Caco-2 (cell line): ENCODE data around the gene PLCZ1. TPM values are rescaled to one million over a fixed set of nuclear protein-coding genes. Genes with fewer than 3 reads are reported as not detected.
A peak's percentile ranks its signal among the peaks of the same experiment; 100 is the strongest.

Experiments
- BruUV-seq: library from RNA; stranded (reverse); fragments of 400-500 nt; replicated peaks from 2 replicates; lab custom pipeline; 2021; lab: Mats Ljungman, UMichigan
- CTCF ChIA-PET: fragments of 300-600 bp; sonication (Branson Sonifier 250); formaldehyde crosslinking; loops from one replicate; lab custom pipeline; 2022; ENCODE audit warnings: antibody characterized with exemption; lab: Charles Lee
- POLR2A ChIA-PET: fragments of 300-600 bp; sonication (Branson Sonifier 250); formaldehyde crosslinking; loops from one replicate; lab custom pipeline; 2022; ENCODE audit warnings: antibody characterized with exemption; lab: Charles Lee
- DNase-seq, 2 experiments: peaks; one replicate each; pipeline versions ENCODE4 v3.0.0 to v3.0.0-alpha.2; 2020 to 2022
- H3K27me3 ChIP-seq: replicated peaks from 2 replicates; pipeline ENCODE4 v1.6.0; 2011; ENCODE audit warnings: low read length; ENCODE audit not compliant: control insufficient read depth, insufficient read depth
- H3K36me3 ChIP-seq: 2 replicates; pipeline ENCODE4 v1.5.1; 2011; ENCODE audit warnings: low read length; ENCODE audit not compliant: control insufficient read depth, insufficient read depth
- H3K4me1 ChIP-seq: fragments of 250-450 bp; sonication (Bioruptor Pico); 2 replicates; pipeline ENCODE4 v1.5.1; 2020; ENCODE audit warnings: mild to moderate bottlenecking
- H3K4me3 ChIP-seq: 2 replicates; pipeline ENCODE4 v1.5.1; 2011; ENCODE audit warnings: low read depth, mild to moderate bottlenecking, control low read depth, low read length
- H3K9me3 ChIP-seq: fragments of 250-450 bp; sonication (Bioruptor Pico); 2 replicates; pipeline ENCODE4 v1.5.1; 2020; ENCODE audit warnings: mild to moderate bottlenecking, moderate library complexity
- H3K27ac Mint-ChIP-seq: one replicate; pipeline ENCODE4 v1.8.0; 2022; ENCODE audit warnings: mixed read lengths; ENCODE audit not compliant: unreplicated experiment
- H3K27me3 Mint-ChIP-seq: one replicate; pipeline ENCODE4 v1.8.0; 2022; ENCODE audit warnings: mixed read lengths; ENCODE audit not compliant: insufficient read depth, unreplicated experiment
- H3K36me3 Mint-ChIP-seq: one replicate; pipeline ENCODE4 v1.8.0; 2022; ENCODE audit warnings: mild to moderate bottlenecking, mixed read lengths; ENCODE audit not compliant: insufficient read depth, unreplicated experiment
- H3K4me1 Mint-ChIP-seq: one replicate; pipeline ENCODE4 v1.8.0; 2022; ENCODE audit warnings: low read depth, mixed read lengths; ENCODE audit not compliant: unreplicated experiment
- H3K4me3 Mint-ChIP-seq: one replicate; pipeline ENCODE4 v1.8.0; 2022; ENCODE audit warnings: mild to moderate bottlenecking, moderate library complexity, mixed read lengths; ENCODE audit not compliant: unreplicated experiment
- H3K9me3 Mint-ChIP-seq: one replicate; pipeline ENCODE4 v1.8.0; 2022; ENCODE audit warnings: mixed read lengths; ENCODE audit not compliant: unreplicated experiment
- intact Hi-C: fragments of 100-400 bp; cut with micrococcal nuclease; formaldehyde crosslinking; loops from one replicate; pipeline ENCODE4 v1.10.0; 2022; ENCODE audit not compliant: unreplicated experiment
- total RNA-seq: library from RNA; stranded (reverse); gene quantifications from 2 replicates; pipeline ENCODE4 v1.2.3, GENCODE V29; 2022
- TF ChIP-seq, protein P1 (sequence below), 2 experiments: fragments of 200-600 bp in 1 of 2; IDR thresholded peaks; 1 replicate in 1 of 2; 2 replicates in 1 of 2; pipeline versions ENCODE4 v1.5.1 to v1.8.0; 2011 to 2022; ENCODE audit warnings: antibody characterized with exemption in 1 of 2, control low read depth in 1 of 2, inconsistent platforms in 1 of 2, low read depth in 1 of 2, low read length in 1 of 2, mild to moderate bottlenecking in 1 of 2, moderate library complexity in 1 of 2; ENCODE audit not compliant: insufficient read depth in 1 of 2, severe bottlenecking in 1 of 2, unreplicated experiment in 1 of 2

Gene PLCZ1
- total RNA-seq, 1 experiment from 2014 or later = not detected

DNA sequence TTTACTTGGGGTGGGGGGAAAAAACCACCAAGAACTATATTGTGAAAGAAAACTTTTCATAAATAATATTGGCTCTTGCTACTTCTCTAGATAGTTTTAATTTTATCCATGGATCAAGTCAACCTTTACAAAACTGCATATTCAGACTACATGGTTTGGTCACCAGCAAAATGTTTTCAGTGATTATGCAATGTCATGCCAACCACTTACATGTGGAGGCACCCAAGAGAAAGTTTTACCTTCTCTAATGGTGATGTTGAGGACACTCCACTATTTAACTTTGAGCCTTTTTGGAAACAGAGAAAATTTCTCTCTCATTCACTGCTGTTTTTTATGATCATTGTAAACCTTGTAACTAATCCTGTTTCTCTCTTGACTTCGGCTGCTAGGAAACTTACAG, 21.6 kb downstream of the PLCZ1 start:
- Mint-ChIP-seq H3K9me3 (no peaks in the 10 kb centered on the region), H3K4me3 (no peak overlapping the region), H3K27me3 (no peaks in the 10 kb centered on the region), H3K27ac (no peak overlapping the region), H3K4me1 (no peaks in the 10 kb centered on the region), H3K36me3 (no peaks in the 10 kb centered on the region)
- DNase-seq = no peak
- H3K9me3 ChIP-seq = no peaks in the 10 kb centered on the region
- CTCF ChIA-PET = no interaction called here
- H3K4me3 ChIP-seq = no peak overlapping the region
- no peaks in the 10 kb centered on the region for H3K36me3 ChIP-seq
- H3K27me3 ChIP-seq = no peaks in the 10 kb centered on the region
- no peaks in the 10 kb centered on the region for H3K4me1 ChIP-seq
- no TSS peak for BruUV-seq
- TF ChIP-seq, protein P1, sequence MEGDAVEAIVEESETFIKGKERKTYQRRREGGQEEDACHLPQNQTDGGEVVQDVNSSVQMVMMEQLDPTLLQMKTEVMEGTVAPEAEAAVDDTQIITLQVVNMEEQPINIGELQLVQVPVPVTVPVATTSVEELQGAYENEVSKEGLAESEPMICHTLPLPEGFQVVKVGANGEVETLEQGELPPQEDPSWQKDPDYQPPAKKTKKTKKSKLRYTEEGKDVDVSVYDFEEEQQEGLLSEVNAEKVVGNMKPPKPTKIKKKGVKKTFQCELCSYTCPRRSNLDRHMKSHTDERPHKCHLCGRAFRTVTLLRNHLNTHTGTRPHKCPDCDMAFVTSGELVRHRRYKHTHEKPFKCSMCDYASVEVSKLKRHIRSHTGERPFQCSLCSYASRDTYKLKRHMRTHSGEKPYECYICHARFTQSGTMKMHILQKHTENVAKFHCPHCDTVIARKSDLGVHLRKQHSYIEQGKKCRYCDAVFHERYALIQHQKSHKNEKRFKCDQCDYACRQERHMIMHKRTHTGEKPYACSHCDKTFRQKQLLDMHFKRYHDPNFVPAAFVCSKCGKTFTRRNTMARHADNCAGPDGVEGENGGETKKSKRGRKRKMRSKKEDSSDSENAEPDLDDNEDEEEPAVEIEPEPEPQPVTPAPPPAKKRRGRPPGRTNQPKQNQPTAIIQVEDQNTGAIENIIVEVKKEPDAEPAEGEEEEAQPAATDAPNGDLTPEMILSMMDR (IDR thresholded peaks at IDR 0.05; ENCODE audit: insufficient read depth in 1 of 2, low read depth in 1 of 2, low read length in 1 of 2, severe bottlenecking in 1 of 2, unreplicated experiment in 1 of 2) = no peak
- POLR2A ChIA-PET = no interaction called here
- intact Hi-C loops = no loop called here

DNA sequence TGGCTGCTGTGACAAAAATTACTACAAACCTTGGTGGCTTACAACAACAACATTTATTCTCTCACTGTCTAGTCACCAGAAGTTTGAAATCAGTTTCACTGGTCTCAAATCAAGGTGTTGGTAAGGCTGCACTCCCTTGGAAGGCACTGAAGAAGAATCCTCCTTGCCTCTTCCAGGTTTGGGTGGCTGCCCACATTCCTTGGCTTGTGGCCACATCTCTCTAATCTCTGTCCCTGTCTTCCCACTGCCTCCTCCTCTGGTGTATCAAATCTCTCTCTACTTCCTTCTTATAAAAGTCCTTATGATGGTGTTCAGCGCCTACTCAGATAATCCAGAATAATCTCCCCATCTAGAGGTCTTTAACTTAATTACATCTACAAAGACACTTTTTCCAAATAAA, 31.0 kb downstream of the PLCZ1 start:
- Histone ChIP-seq H3K9me3 (peaks cover 8% of the 10 kb centered on the region; the same call in 1 of the 2 replicates), H3K36me3 (no peaks in the 10 kb centered on the region), H3K4me3 (no peak overlapping the region), H3K27me3 (no peaks in the 10 kb centered on the region), H3K4me1 (peaks cover 13% of the 10 kb centered on the region; the same call in 1 of the 2 replicates)
- peaks cover 20% of the 10 kb centered on the region for H3K9me3 Mint-ChIP-seq
- H3K27me3 Mint-ChIP-seq = no peaks in the 10 kb centered on the region
- no peak overlapping the region for H3K4me3 Mint-ChIP-seq
- H3K4me1 Mint-ChIP-seq = peaks cover 7% of the 10 kb centered on the region
- TF ChIP-seq, protein P1 (IDR thresholded peaks at IDR 0.05; ENCODE audit: insufficient read depth in 1 of 2, low read depth in 1 of 2, low read length in 1 of 2, severe bottlenecking in 1 of 2, unreplicated experiment in 1 of 2) = no peak
- no peak for DNase-seq
- CTCF ChIA-PET = no interaction called here
- POLR2A ChIA-PET = no interaction called here
- BruUV-seq = no TSS peak
- no peaks in the 10 kb centered on the region for H3K36me3 Mint-ChIP-seq
- intact Hi-C loops = no loop called here
- no peak overlapping the region for H3K27ac Mint-ChIP-seq

DNA sequence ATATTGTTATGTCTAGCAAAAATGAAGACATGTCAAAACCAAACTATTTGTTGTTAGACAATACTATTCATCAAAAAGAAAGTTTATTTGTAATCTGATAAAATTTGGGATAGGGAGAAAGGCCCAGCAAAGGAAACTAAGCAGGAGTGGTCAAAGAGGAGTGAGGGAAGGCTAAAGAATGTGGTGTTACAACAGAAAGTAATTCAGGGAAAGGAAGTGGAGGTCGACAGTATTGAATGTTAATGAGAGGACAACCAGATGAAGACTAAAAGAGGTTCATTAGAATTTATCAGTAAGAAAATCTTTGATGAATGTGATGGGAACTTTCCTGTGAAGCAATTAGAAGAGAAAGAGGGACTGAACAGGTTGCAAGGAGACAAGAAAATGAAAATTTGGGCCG, 33.9 kb downstream of the PLCZ1 start:
- peaks cover 20% of the 10 kb centered on the region for H3K9me3 Mint-ChIP-seq
- BruUV-seq = no TSS peak
- Histone ChIP-seq H3K36me3 (no peaks in the 10 kb centered on the region), H3K4me3 (no peak overlapping the region), H3K9me3 (0 out of 2 replicates have a peak, but pooled peaks cover 5% of the 10 kb centered on the region), H3K4me1 (peaks cover 13% of the 10 kb centered on the region; the same call in 1 of the 2 replicates), H3K27me3 (no peaks in the 10 kb centered on the region)
- DNase-seq = no peak
- no peaks in the 10 kb centered on the region for H3K36me3 Mint-ChIP-seq
- intact Hi-C loops = no loop called here
- CTCF ChIA-PET = no interaction called here
- H3K27me3 Mint-ChIP-seq = no peaks in the 10 kb centered on the region
- H3K4me1 Mint-ChIP-seq = peaks cover 7% of the 10 kb centered on the region
- POLR2A ChIA-PET = no interaction called here
- TF ChIP-seq, protein P1 (IDR thresholded peaks at IDR 0.05; ENCODE audit: insufficient read depth in 1 of 2, low read depth in 1 of 2, low read length in 1 of 2, severe bottlenecking in 1 of 2, unreplicated experiment in 1 of 2) = no peak
- no peak overlapping the region for H3K4me3 Mint-ChIP-seq
- peak overlapping the region; percentile 5 for H3K27ac Mint-ChIP-seq
